B cell (primary cell): ENCODE results near the gene SLC7A5. TPM values are rescaled to one million over a fixed set of nuclear protein-coding genes. Genes with fewer than 3 reads are reported as not detected.
"Not testable (repeated sequence)": the region's sequence is repeated elsewhere in the genome, so short reads cannot be mapped to it uniquely, and the experiment has no call there.

Source experiments
- ATAC-seq: fragments of 200-7000 bp; cut with Tn5 transposase; one replicate; pipeline ENCODE4 v1.10.0; 2021; ENCODE audit warnings: low read depth, mild to moderate bottlenecking, moderate number of reproducible peaks, moderate library complexity
- CTCF ChIA-PET: fragments of 350-600 bp; sonication (Branson Sonifier 250); formaldehyde crosslinking; loops from one replicate; lab custom pipeline; 2021; ENCODE audit warnings: antibody characterized with exemption, inconsistent platforms; lab: Charles Lee
- POLR2A ChIA-PET: fragments of 350-600 bp; sonication (Branson Sonifier 250); formaldehyde crosslinking; loops from one replicate; lab custom pipeline; 2021; ENCODE audit warnings: antibody characterized with exemption; lab: Charles Lee
- DNase-seq: peaks from one replicate; pipeline ENCODE4 v3.0.0; 2013
- H2AFZ ChIP-seq: 2 replicates; pipeline ENCODE4 v1.6.1; 2012; ENCODE audit warnings: mild to moderate bottlenecking, low read depth, low read length; ENCODE audit not compliant: insufficient read depth, poor library complexity, severe bottlenecking
- H3K27ac ChIP-seq, 2 donors: 1 replicate in 1 of 2; 2 replicates in 1 of 2; pipeline ENCODE4 v1.5.1; 2012 to 2013; ENCODE audit warnings: low read length in 2 of 2, mild to moderate bottlenecking in 2 of 2, moderate library complexity in 1 of 2
- H3K27me3 ChIP-seq, 4 experiments: fragments of 200-600 bp in 1 of 4; sonication (generic) in 1 of 4; replicated peaks in 1 of 4; 1 replicate in 2 of 4; 2 replicates in 2 of 4; pipeline versions ENCODE4 v1.6.1 to v1.7.0; 2013 to 2016; ENCODE audit warnings: low read length in 3 of 4, mild to moderate bottlenecking in 2 of 4, mixed read lengths in 1 of 4, moderate library complexity in 1 of 4; ENCODE audit not compliant: insufficient read depth in 4 of 4, control insufficient read depth in 3 of 4; ENCODE audit errors: control extremely low read depth in 1 of 4
- H3K36me3 ChIP-seq, 2 experiments: replicated peaks in 1 of 2; 1 replicate in 1 of 2; 2 replicates in 1 of 2; pipeline versions ENCODE4 v1.6.1 to v1.7.1; 2013; ENCODE audit warnings: low read length in 1 of 2; ENCODE audit not compliant: insufficient read depth in 2 of 2, control insufficient read depth in 1 of 2; ENCODE audit errors: control extremely low read depth in 1 of 2, extremely low read depth in 1 of 2
- H3K4me1 ChIP-seq, 2 donors: fragments of 200-600 bp in 1 of 2; sonication (generic) in 1 of 2; 1 replicate in 1 of 2; 2 replicates in 1 of 2; pipeline versions ENCODE4 v1.5.1 to v1.6.1; 2013 to 2017; ENCODE audit warnings: low read length in 2 of 2; ENCODE audit not compliant: control insufficient read depth in 2 of 2, insufficient read depth in 2 of 2
- H3K4me2 ChIP-seq: replicated peaks from 2 replicates; pipeline ENCODE3; 2012; ENCODE audit warnings: mild to moderate bottlenecking, low read depth, low read length; ENCODE audit not compliant: poor library complexity, severe bottlenecking
- H3K4me3 ChIP-seq, 5 experiments: fragments of 200-600 bp in 1 of 5; sonication (generic) in 1 of 5; 1 replicate in 3 of 5; 2 replicates in 2 of 5; pipeline versions ENCODE4 v1.5.1 to v1.7.0; 2011 to 2016; ENCODE audit warnings: low read length in 4 of 5, mild to moderate bottlenecking in 4 of 5, low read depth in 2 of 5, control low read depth in 1 of 5, moderate library complexity in 1 of 5; ENCODE audit not compliant: insufficient read depth in 1 of 5; ENCODE audit errors: control extremely low read depth in 1 of 5, extremely low read depth in 1 of 5
- H3K79me2 ChIP-seq: fragments of 200-600 bp; sonication (generic); one replicate; pipeline ENCODE4 v1.6.0; 2016; ENCODE audit warnings: low read length; ENCODE audit not compliant: control insufficient read depth, insufficient read depth
- H3K9ac ChIP-seq: fragments of 200-600 bp; sonication (generic); 2 replicates; pipeline ENCODE4 v1.6.1; 2017; ENCODE audit warnings: mild to moderate bottlenecking, low read length, moderate library complexity
- H3K9me3 ChIP-seq, 3 donors: one replicate each; pipeline versions ENCODE4 v1.6.1 to v1.7.1; 2013; ENCODE audit warnings: low read length in 2 of 3; ENCODE audit not compliant: control insufficient read depth in 2 of 3, insufficient read depth in 1 of 3; ENCODE audit errors: control extremely low read depth in 1 of 3
- H4K20me1 ChIP-seq: 2 replicates; pipeline ENCODE4 v1.6.0; 2012; ENCODE audit warnings: mild to moderate bottlenecking, low read length; ENCODE audit not compliant: insufficient read depth, control insufficient read depth, poor library complexity, severe bottlenecking
- H3K27ac Mint-ChIP-seq: one replicate; pipeline ENCODE4 v1.8.0; 2021; ENCODE audit warnings: mixed read lengths
- H3K27me3 Mint-ChIP-seq: one replicate; pipeline ENCODE4 v1.8.0; 2021; ENCODE audit warnings: mixed read lengths
- H3K4me1 Mint-ChIP-seq: one replicate; pipeline ENCODE4 v1.8.0; 2021; ENCODE audit warnings: mixed read lengths
- H3K4me3 Mint-ChIP-seq: one replicate; pipeline ENCODE4 v1.8.0; 2021; ENCODE audit warnings: mixed read lengths
- H3K9me3 Mint-ChIP-seq: one replicate; pipeline ENCODE4 v1.8.0; 2022; ENCODE audit warnings: mixed read lengths; ENCODE audit not compliant: insufficient read depth
- EZH2 ChIP-seq: IDR thresholded peaks from 2 replicates; pipeline ENCODE4 v1.6.1; 2012; ENCODE audit warnings: borderline replicate concordance, low read depth, mild to moderate bottlenecking, moderate library complexity, low read length; ENCODE audit not compliant: insufficient read depth, poor library complexity, severe bottlenecking
- WGBS: methylation state at CpG from one replicate; pipeline ENCODE4 v1.1.5; 2013; ENCODE audit warnings: missing lambda C conversion rate; ENCODE audit not compliant: insufficient coverage; 5-methylcytosine and 5-hydroxymethylcytosine counted together
- intact Hi-C: fragments of 100-400 bp; cut with micrococcal nuclease; formaldehyde crosslinking; loops from one replicate; pipeline ENCODE4 v1.10.0; 2022
- polyA plus RNA-seq: library from polyadenylated mRNA; depleted of rRNA; stranded (reverse); fragments of >200 nt; gene quantifications from 2 replicates; pipeline ENCODE4 v1.2.3, GENCODE V29; 2012
- total RNA-seq, 2 donors: library from RNA; stranded (reverse); fragments of 120-200 nt in 1 of 2; gene quantifications; 1 replicate in 1 of 2; 2 replicates in 1 of 2; pipeline versions ENCODE4 v1.2.3 to v1.2.4, GENCODE V29; 2013 to 2022
- TF ChIP-seq, protein P1 (sequence below): fragments of 200-600 bp; IDR thresholded peaks from one replicate; pipeline ENCODE4 v1.8.0; 2022; ENCODE audit warnings: antibody characterized with exemption, mild to moderate bottlenecking

Gene SLC7A5
- total and polyA plus RNA-seq, 2 donors (not counting 1 experiment from before 2014, with no cell fraction given) = 2.5 to 20.9 TPM

DNA sequence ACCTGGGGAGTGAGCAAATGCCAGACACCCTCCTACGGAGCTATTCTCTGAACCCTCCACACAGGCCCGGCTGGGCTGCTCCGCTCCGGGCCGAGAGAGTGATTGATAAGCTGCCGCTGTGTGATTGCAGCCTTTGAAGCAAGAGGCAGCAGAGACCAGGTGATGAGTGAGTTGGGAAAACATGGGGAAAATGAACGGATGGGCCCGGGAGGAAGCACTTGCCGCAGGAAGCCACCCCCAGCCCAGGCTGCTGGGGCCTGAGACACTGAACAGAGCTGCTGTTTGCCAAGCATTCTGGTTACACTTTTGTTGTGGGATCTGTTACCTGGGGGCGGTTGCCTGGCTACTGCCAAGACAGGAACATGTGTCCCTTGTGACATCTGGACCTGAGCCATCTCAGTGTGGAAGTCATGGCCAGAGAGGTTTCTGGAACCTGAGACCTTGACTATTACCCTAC lies 57.1 kb downstream of the SLC7A5 start:
- H3K27ac Mint-ChIP-seq = peak overlapping the region; percentile 27
- H3K36me3 ChIP-seq = no peaks in the 10 kb centered on the region
- CTCF ChIA-PET = interaction anchor here (1.2 to 12.6 kb wide), 4 partner anchors 31 to 59 kb away, joined by 3 to 154 read pairs (median 27); no protein-coding TSS in a partner anchor
- no peak for TF ChIP-seq EZH2
- TF ChIP-seq, protein P1, sequence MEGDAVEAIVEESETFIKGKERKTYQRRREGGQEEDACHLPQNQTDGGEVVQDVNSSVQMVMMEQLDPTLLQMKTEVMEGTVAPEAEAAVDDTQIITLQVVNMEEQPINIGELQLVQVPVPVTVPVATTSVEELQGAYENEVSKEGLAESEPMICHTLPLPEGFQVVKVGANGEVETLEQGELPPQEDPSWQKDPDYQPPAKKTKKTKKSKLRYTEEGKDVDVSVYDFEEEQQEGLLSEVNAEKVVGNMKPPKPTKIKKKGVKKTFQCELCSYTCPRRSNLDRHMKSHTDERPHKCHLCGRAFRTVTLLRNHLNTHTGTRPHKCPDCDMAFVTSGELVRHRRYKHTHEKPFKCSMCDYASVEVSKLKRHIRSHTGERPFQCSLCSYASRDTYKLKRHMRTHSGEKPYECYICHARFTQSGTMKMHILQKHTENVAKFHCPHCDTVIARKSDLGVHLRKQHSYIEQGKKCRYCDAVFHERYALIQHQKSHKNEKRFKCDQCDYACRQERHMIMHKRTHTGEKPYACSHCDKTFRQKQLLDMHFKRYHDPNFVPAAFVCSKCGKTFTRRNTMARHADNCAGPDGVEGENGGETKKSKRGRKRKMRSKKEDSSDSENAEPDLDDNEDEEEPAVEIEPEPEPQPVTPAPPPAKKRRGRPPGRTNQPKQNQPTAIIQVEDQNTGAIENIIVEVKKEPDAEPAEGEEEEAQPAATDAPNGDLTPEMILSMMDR = no peak
- no peak overlapping the region for H3K4me2 ChIP-seq
- H3K9ac ChIP-seq = no peak overlapping the region
- no peak for ATAC-seq
- H3K4me1 Mint-ChIP-seq = peaks cover 49% of the 10 kb centered on the region
- peaks cover 0 to 18% (median 10%) of the 10 kb centered on the region in 3 donors for H3K9me3 ChIP-seq
- WGBS = 93% methylated on average over 5 of the region's 10 CpGs
- peaks cover 7% of the 10 kb centered on the region for H4K20me1 ChIP-seq
- H3K27ac ChIP-seq = no peak overlapping the region
- DNase-seq = no peak
- H2AFZ ChIP-seq = no peak overlapping the region
- intact Hi-C loops = loop anchor here (5.0 kb wide), 1 partner anchor 40 kb away; no protein-coding TSS in a partner anchor
- H3K27me3 ChIP-seq = peaks cover 0 to 5% (median 0%) of the 10 kb centered on the region in 4 experiments
- peaks cover 33 to 51% of the 10 kb centered on the region in 2 donors for H3K4me1 ChIP-seq
- no peaks in the 10 kb centered on the region for H3K9me3 Mint-ChIP-seq
- POLR2A ChIA-PET = interaction anchor here (0.5 kb wide), 1 partner anchor 32 kb away, joined by 6 read pairs; no protein-coding TSS in a partner anchor
- H3K4me3 ChIP-seq = no peak overlapping the region
- no peaks in the 10 kb centered on the region for H3K79me2 ChIP-seq
- H3K4me3 Mint-ChIP-seq = no peak overlapping the region
- no peaks in the 10 kb centered on the region for H3K27me3 Mint-ChIP-seq

DNA sequence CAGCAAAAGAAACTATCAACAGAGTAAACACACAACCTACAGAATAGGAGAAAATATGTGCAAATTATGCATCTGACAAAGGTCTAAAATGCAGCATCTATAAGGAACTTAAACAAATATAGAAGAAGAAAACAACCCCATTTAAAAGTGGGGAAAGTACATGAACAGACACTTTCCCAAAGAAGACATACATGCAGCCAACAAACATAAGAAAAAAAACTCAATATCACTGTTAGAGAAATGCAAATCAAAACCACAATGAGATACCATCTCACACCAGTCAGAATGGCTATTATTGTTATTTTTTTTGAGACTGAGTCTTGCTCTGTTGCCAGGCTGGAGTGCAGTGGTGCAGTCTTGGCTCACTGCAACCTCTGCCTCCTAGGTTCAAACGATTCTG lies 57.9 kb downstream of the SLC7A5 start:
- H3K36me3 ChIP-seq, DNase-seq, POLR2A ChIA-PET, H3K27ac ChIP-seq, H4K20me1 ChIP-seq, H3K4me3 ChIP-seq, H3K27me3 Mint-ChIP-seq, H3K9me3 Mint-ChIP-seq, ATAC-seq, H2AFZ ChIP-seq, H3K79me2 ChIP-seq, H3K27me3 ChIP-seq, H3K9ac ChIP-seq: not testable (repeated sequence)
- Mint-ChIP-seq H3K27ac (peak overlapping the region; percentile 85), H3K4me3 (peak overlapping the region; percentile 82), H3K4me1 (peaks cover 56% of the 10 kb centered on the region)
- H3K4me1 ChIP-seq = peaks cover 41 to 59% of the 10 kb centered on the region in 2 donors
- peak overlapping the region; percentile 88 for H3K4me2 ChIP-seq
- WGBS = 17% methylated on average over 1 of the region's 1 CpG
- CTCF ChIA-PET = interaction anchor here (1.2 to 12.6 kb wide), 5 partner anchors 31 to 59 kb away, joined by 3 to 154 read pairs (median 26); no protein-coding TSS in a partner anchor
- intact Hi-C loops = loop anchor here (5.0 kb wide), 1 partner anchor 41 kb away; no protein-coding TSS in a partner anchor
- peaks cover 0 to 10% (median 2%) of the 10 kb centered on the region in 3 donors for H3K9me3 ChIP-seq
